Measurements from ENCODE around the gene DENND6B. TPM values are rescaled to one million over a fixed set of nuclear protein-coding genes. Genes with fewer than 3 reads are reported as not detected.
A peak's percentile ranks its signal among the peaks of the same experiment; 100 is the strongest.

DENND6B gene
- total and polyA plus RNA-seq, 2 of the 13 experiments (the other 11 are each of a cell fraction or from before 2014, with no cell fraction given), result 0.95 to 3.8 TPM

- TF ChIP-seq MAX (IDR thresholded peaks at IDR 0.05) (no peak), MAFK (conservative IDR thresholded peaks at IDR 0.05 in 1 of 2, IDR thresholded peaks at IDR 0.05 in 1 of 2; ENCODE audit: low read length in 2 of 2) (peak; percentile 68 to 70), ZNF501 (CRISPR knock-in tag; IDR thresholded peaks at IDR 0.05) (peak; percentile 0; the same call in 1 of the 2 replicates), PHF20 (CRISPR knock-in tag; IDR thresholded peaks at IDR 0.05) (0 out of 2 replicates have a peak, but pooled peaks have one; percentile 9), JDP2 (CRISPR knock-in tag; IDR thresholded peaks at IDR 0.05; ENCODE audit: borderline replicate concordance) (no peak), E2F1 (CRISPR knock-in tag; IDR thresholded peaks at IDR 0.05) (no peak), ZNF674 (CRISPR knock-in tag; IDR thresholded peaks at IDR 0.05; ENCODE audit: low read depth) (no peak), ARNTL (CRISPR knock-in tag; IDR thresholded peaks at IDR 0.05) (no peak), PBX3 (CRISPR knock-in tag; IDR thresholded peaks at IDR 0.05; ENCODE audit: borderline replicate concordance) (no peak), THAP8 (CRISPR knock-in tag; IDR thresholded peaks at IDR 0.05; ENCODE audit: borderline replicate concordance) (no peak), PAWR (CRISPR knock-in tag; IDR thresholded peaks at IDR 0.05; ENCODE audit: borderline replicate concordance) (no peak), ZNF256 (CRISPR knock-in tag; conservative IDR thresholded peaks at IDR 0.05) (no peak), ZNF513 (CRISPR knock-in tag; conservative IDR thresholded peaks at IDR 0.05) (no peak), ZNF576 (CRISPR knock-in tag; IDR thresholded peaks at IDR 0.05) (no peak), ZMAT3 (CRISPR knock-in tag; conservative IDR thresholded peaks at IDR 0.05) (no peak), ZFY (CRISPR knock-in tag; IDR thresholded peaks at IDR 0.05) (no peak), ZSCAN31 (CRISPR knock-in tag; IDR thresholded peaks at IDR 0.05; ENCODE audit: low read depth) (0 out of 2 replicates have a peak, but pooled peaks have one; percentile 16), NR2C2 (CRISPR knock-in tag; IDR thresholded peaks at IDR 0.05; ENCODE audit: borderline replicate concordance) (no peak), PPARG (CRISPR knock-in tag; conservative IDR thresholded peaks at IDR 0.05) (0 out of 2 replicates have a peak, but pooled peaks have one; percentile 16), ZBTB33 (CRISPR knock-in tag; IDR thresholded peaks at IDR 0.05) (no peak), KLF9 (CRISPR knock-in tag; IDR thresholded peaks at IDR 0.05; ENCODE audit: low read depth) (no peak), KAT8 (CRISPR knock-in tag; IDR thresholded peaks at IDR 0.05) (no peak)
These were observed 20.8 kb downstream of the DENND6B start (continued) for GRCh38 chr22:50305923-50306566.

Data from HepG2 (cell line).